Right ventricle myocardium inferior (tissue), 1 donor: Measurements from ENCODE around the gene HSPA4. TPM values are rescaled to one million over a fixed set of nuclear protein-coding genes. Genes with fewer than 3 reads are reported as not detected.
"Not testable (repeated sequence)": the region's sequence is repeated elsewhere in the genome, so short reads cannot be mapped to it uniquely, and the experiment has no call there.

Experiments
- ATAC-seq: fragments of 200-7000 bp; cut with Tn5 transposase; one replicate; pipeline ENCODE4 v1.9.1; 2020; ENCODE audit warnings: mild to moderate bottlenecking, moderate library complexity
- DNase-seq: peaks from one replicate; pipeline ENCODE4 v3.0.0; 2021; ENCODE audit errors: missing footprints
- intact Hi-C: fragments of 100-400 bp; cut with DNase I; formaldehyde crosslinking; loops from one replicate; pipeline ENCODE4 v1.11.0; 2022
- total RNA-seq: library from RNA; stranded (reverse); fragmentation: NEBNext Ultra II Directional; extraction: Animal tissue kit (Norgen Biotek cat#: 25700); gene quantifications from one replicate; pipeline ENCODE4 v1.2.1, GENCODE V29; 2021
- donor health status: DM: no; HTN: yes; CAD: no; lungs with severe emphysema.

The HSPA4 gene
- total RNA-seq, 1 donor from 2014 or later, result 77.4 TPM

GRCh38 chr5:133081703-133082102 lies 29.9 kb downstream of the HSPA4 start:
- ATAC-seq, result no peak
- intact Hi-C loops, result no loop called here
- no peak for DNase-seq

- ATAC-seq (no peak), DNase-seq (no peak)
- intact Hi-C loops, result no loop called here
These were observed 30.3 kb downstream of the HSPA4 start for GRCh38 chr5:133082128-133082527.

- intact Hi-C loops, result no loop called here
- no peak for DNase-seq
- ATAC-seq, result no peak
These were observed 32.1 kb downstream of the HSPA4 start for GRCh38 chr5:133083901-133084300.

GRCh38 chr5:133085171-133085570 lies 33.4 kb downstream of the HSPA4 start:
- intact Hi-C loops, ATAC-seq, DNase-seq: not testable (repeated sequence)

- DNase-seq, result no peak
- intact Hi-C loops, result no loop called here
- no peak for ATAC-seq
These were observed 34.6 kb downstream of the HSPA4 start for GRCh38 chr5:133086366-133086875.

GRCh38 chr5:133088064-133088463 lies 36.3 kb downstream of the HSPA4 start:
- ATAC-seq (no peak), DNase-seq (no peak)
- intact Hi-C loops, result no loop called here

GRCh38 chr5:133091034-133091433 lies 39.2 kb downstream of the HSPA4 start:
- ATAC-seq, result no peak
- DNase-seq, result no peak
- intact Hi-C loops, result no loop called here

GRCh38 chr5:133106343-133106742 lies 54.5 kb downstream of the HSPA4 start:
- intact Hi-C loops, result no loop called here
- ATAC-seq, result no peak
- DNase-seq, result no peak

- ATAC-seq, result no peak
- intact Hi-C loops, result no loop called here
These were observed 55.2 kb downstream of the HSPA4 start for GRCh38 chr5:133106761-133107572.

GRCh38 chr5:133108481-133108921 lies 56.7 kb downstream of the HSPA4 start:
- DNase-seq, result no peak
- intact Hi-C loops, result no loop called here

More at GRCh38 chr5:133106761-133107572, 55.2 kb downstream of the HSPA4 start:
- DNase-seq, result no peak

GRCh38 chr5:133109655-133110483 lies 58.1 kb downstream of the HSPA4 start:
- no peak for DNase-seq
- intact Hi-C loops, result loop anchor here (5.0 to 10.0 kb wide), 5 partner anchors 137 to 927 kb away; partner anchors contain the start of gene FSTL4
- ATAC-seq, result peak; percentile 38

More at GRCh38 chr5:133108481-133108921, 56.7 kb downstream of the HSPA4 start:
- ATAC-seq, result no peak

GRCh38 chr5:133110709-133111108 lies 58.9 kb downstream of the HSPA4 start:
- no peak for ATAC-seq
- intact Hi-C loops, result loop anchor here (5.0 to 10.0 kb wide), 5 partner anchors 137 to 927 kb away; partner anchors contain the start of gene FSTL4
- DNase-seq, result no peak

- peak; percentile 77 for ATAC-seq
- DNase-seq, result peak; percentile 82
- intact Hi-C loops, result loop anchor here (5.0 to 10.0 kb wide), 5 partner anchors 136 to 926 kb away; partner anchors contain the start of gene FSTL4
These were observed 59.5 kb downstream of the HSPA4 start for GRCh38 chr5:133111299-133111698.

GRCh38 chr5:133112026-133112660 lies 60.3 kb downstream of the HSPA4 start:
- intact Hi-C loops, result loop anchor here (5.0 to 10.0 kb wide), 5 partner anchors 135 to 925 kb away; partner anchors contain the start of gene FSTL4
- no peak for DNase-seq
- ATAC-seq, result no peak

- no peak for ATAC-seq
- DNase-seq, result no peak
- intact Hi-C loops, result loop anchor here (5.0 to 10.0 kb wide), 5 partner anchors 134 to 924 kb away; partner anchors contain the start of gene FSTL4
These were observed 61.7 kb downstream of the HSPA4 start for GRCh38 chr5:133113331-133114061.

- DNase-seq, result no peak
- no peak for ATAC-seq
- intact Hi-C loops, result loop anchor here (5.0 to 10.0 kb wide), 5 partner anchors 133 to 923 kb away; partner anchors contain the start of gene FSTL4
These were observed 62.5 kb downstream of the HSPA4 start for GRCh38 chr5:133114166-133114932.

GRCh38 chr5:133114933-133115310 lies 63.1 kb downstream of the HSPA4 start:
- ATAC-seq (no peak), DNase-seq (no peak)
- intact Hi-C loops, result loop anchor here (5.0 to 10.0 kb wide), 5 partner anchors 132 to 922 kb away; partner anchors contain the start of gene FSTL4
